Measurements from ENCODE around the gene PREX1. TPM values are rescaled to one million over a fixed set of nuclear protein-coding genes. Genes with fewer than 3 reads are reported as not detected.

The PREX1 gene
- total and polyA plus RNA-seq, 2 of the 4 experiments (the other 2 are of a cell fraction): 0.67 to 0.72 TPM

GRCh38 chr20:48624315-48625020, 203.3 kb downstream of the PREX1 start:
- Histone ChIP-seq H4K20me1 (ENCODE audit: insufficient read depth, low read length) (no peaks in the 10 kb centered on the region), H4K8ac (ENCODE audit: low read depth in 2 of 2, low read length in 2 of 2) (no peak overlapping the region), H3K18ac (ENCODE audit: low read depth, low read length) (no peak overlapping the region), H3K9me1 (ENCODE audit: insufficient read depth, low read length) (no peaks in the 10 kb centered on the region), H3K56ac (ENCODE audit: extremely low read depth, insufficient read depth, low read length) (no peak overlapping the region), H4K5ac (ENCODE audit: low read depth, low read length) (no peak overlapping the region), H3K9me3 (ENCODE audit: control insufficient read depth, insufficient read depth, low read length) (no peaks in the 10 kb centered on the region), H3K4me1 (ENCODE audit: control insufficient read depth, insufficient read depth, low read length) (no peaks in the 10 kb centered on the region), H3K4me3 (ENCODE audit: insufficient read depth, low read depth, low read length) (no peak overlapping the region), H2AK5ac (ENCODE audit: low read depth, low read length) (no peak overlapping the region), H3K79me1 (ENCODE audit: low read depth in 1 of 2, low read length in 2 of 2) (no peaks in the 10 kb centered on the region), H3K4me2 (ENCODE audit: low read depth, low read length) (no peak overlapping the region), H3K27me3 (ENCODE audit: control insufficient read depth, insufficient read depth, low read length) (peaks cover 2% of the 10 kb centered on the region; the same call in 1 of the 2 replicates), H2BK20ac (ENCODE audit: low read depth, low read length) (no peak overlapping the region), H2BK15ac (ENCODE audit: low read depth, low read length) (no peak overlapping the region), H2AFZ (replicated peaks; ENCODE audit: low read length, poor library complexity) (no peak overlapping the region), H3K27ac (ENCODE audit: insufficient read depth, low read length) (no peak overlapping the region), H3K36me3 (ENCODE audit: control insufficient read depth, insufficient read depth, low read length) (no peaks in the 10 kb centered on the region), H2AK9ac (replicated peaks; ENCODE audit: low read depth, low read length, poor library complexity) (peak overlapping the region; percentile 55), H3K9ac (ENCODE audit: low read depth, low read length) (no peak overlapping the region), H3K23ac (ENCODE audit: low read depth, low read length) (no peak overlapping the region), H2BK120ac (ENCODE audit: low read depth, low read length) (no peak overlapping the region), H4K91ac (ENCODE audit: insufficient read depth, low read depth, low read length) (no peak overlapping the region), H2BK5ac (ENCODE audit: low read depth, low read length, poor library complexity, severe bottlenecking) (no peak overlapping the region), H3K4ac (ENCODE audit: low read depth, low read length) (no peak overlapping the region), H3K14ac (replicated peaks; ENCODE audit: low read depth, low read length) (no peak overlapping the region)
- TF ChIP-seq ELK1 (IDR thresholded peaks at IDR 0.05; ENCODE audit: borderline replicate concordance, low read depth, low read length) (no peak), BHLHE40 (IDR thresholded peaks at IDR 0.05; ENCODE audit: low read depth, low read length) (no peak), RAD21 (IDR thresholded peaks at IDR 0.05; ENCODE audit: low read length) (no peak), CTCF (conservative IDR thresholded peaks at IDR 0.05; ENCODE audit: low read depth, low read length) (no peak), FOS (IDR thresholded peaks at IDR 0.05; ENCODE audit: low read depth, low read length) (no peak), SMC3 (IDR thresholded peaks at IDR 0.05; ENCODE audit: low read depth, low read length) (no peak), RFX5 (IDR thresholded peaks at IDR 0.05; ENCODE audit: low read depth, low read length) (no peak), MXI1 (IDR thresholded peaks at IDR 0.05; ENCODE audit: borderline replicate concordance, low read depth, low read length) (no peak), MAZ (IDR thresholded peaks at IDR 0.05; ENCODE audit: borderline replicate concordance, low read depth, low read length) (no peak), NFE2L2 (IDR thresholded peaks at IDR 0.05; ENCODE audit: low read depth, low read length) (no peak), MAFK (IDR thresholded peaks at IDR 0.05; ENCODE audit: low read depth, low read length) (no peak), USF2 (IDR thresholded peaks at IDR 0.05; ENCODE audit: low read depth, low read length) (no peak), RCOR1 (IDR thresholded peaks at IDR 0.05; ENCODE audit: insufficient replicate concordance, low read length) (no peak), CEBPB (IDR thresholded peaks at IDR 0.05; ENCODE audit: low read depth, low read length) (no peak)
- DNase-seq: no peak
- dilution Hi-C loops (cut with HindIII; ENCODE audit: low sequenced_read_pairs, unreplicated experiment): no loop called here
- 75% methylated on average over 9 of the region's 23 CpGs; no CpG with 5 or more reads in 1 of the 2 experiments for WGBS, 2 experiments (ENCODE audit: extremely low coverage in 2 of 2, insufficient read length in 1 of 2)
- no peak for ATAC-seq (ENCODE audit: low read depth)
- intact Hi-C loops (cut with micrococcal nuclease): loop anchor here (5.0 kb wide), 1 partner anchor 327 kb away; no protein-coding TSS in a partner anchor
- CTCF ChIA-PET: no interaction called here
- in situ Hi-C loops (cut with MboI; ENCODE audit: low sequenced_read_pairs): loop anchor here (5.0 kb wide), 1 partner anchor 842 kb away; no protein-coding TSS in a partner anchor
- POLR2A ChIA-PET (ENCODE audit: unreplicated experiment): no interaction called here
- no TSS peak for BruUV-seq (replicated peaks)
